Measurements from ENCODE around the gene ATP9B.

- TF ChIP-seq POLR2A (IDR thresholded peaks at IDR 0.05; ENCODE audit: low read depth, low read length), result no peak
- TF ChIP-seq TAF1 (IDR thresholded peaks at IDR 0.05; ENCODE audit: low read depth, low read length), result no peak
- no peak for TF ChIP-seq POLR2AphosphoS5 (IDR thresholded peaks at IDR 0.05; ENCODE audit: low read depth, low read length)
Observed at GRCh38 chr18:79046522-79046921, 22.7 kb upstream of the ATP9B start.

All from GM12891 (cell line).